K562 (cell line): ENCODE data around the gene ABCD3. TPM values are rescaled to one million over a fixed set of nuclear protein-coding genes. Genes with fewer than 3 reads are reported as not detected.
A peak's percentile ranks its signal among the peaks of the same experiment; 100 is the strongest.

Source experiments
- ATAC-seq: fragments of 200-7000 bp; cut with Tn5 transposase; 3 replicates; pipeline ENCODE4 v1.9.1; 2020; ENCODE audit warnings: moderate library complexity
- BruUV-seq: library from RNA; stranded (reverse); fragments of 400-500 nt; replicated peaks from 2 replicates; lab custom pipeline; 2021; lab: Mats Ljungman, UMichigan
- CTCF ChIA-PET: fragments of 300-600 bp; formaldehyde crosslinking; extraction: SDS; loops from one replicate; lab custom pipeline; 2021; ENCODE audit warnings: low intra/inter-chr PET ratio; lab: Yijun Ruan, JAX
- POLR2A ChIA-PET: fragments of 300-600, 350-650 bp; sonication (Branson Sonifier 250); formaldehyde crosslinking; extraction: SDS; loops from one replicate; lab custom pipeline; 2021; ENCODE audit warnings: antibody characterized with exemption, inconsistent platforms; lab: Yijun Ruan, JAX
- DNase-seq, 4 experiments: peaks; one replicate each; pipeline versions ENCODE4 v3.0.0 to v3.0.0-alpha.2; 2011 to 2018; ENCODE audit warnings: low spot score in 3 of 4, mixed read lengths in 3 of 4; ENCODE audit errors: extremely low read depth in 1 of 4
- FAIRE-seq: peaks from 2 replicates; lab custom pipeline; 2011; peaks lifted over from hg19 to GRCh38; lab: Jason Lieb, UNC
- H2AFZ ChIP-seq: 2 replicates; pipeline ENCODE4 v1.6.0; 2011; ENCODE audit warnings: low read depth, low read length, control low read depth, inconsistent platforms
- H3K27ac ChIP-seq: fragments of 200-600 bp; 3 replicates; pipeline ENCODE4 v1.8.0; 2011; ENCODE audit warnings: low read depth, mild to moderate bottlenecking, control low read depth, inconsistent platforms, low read length, moderate library complexity, mixed read lengths; ENCODE audit errors: extremely low read depth
- H3K27me3 ChIP-seq, 2 experiments: fragments of 300-600 bp in 1 of 2; 2 replicates in 1 of 2; 3 replicates in 1 of 2; pipeline versions ENCODE4 v1.6.0 to v1.8.0; 2011; ENCODE audit warnings: inconsistent platforms in 2 of 2, low read length in 2 of 2, mild to moderate bottlenecking in 1 of 2, mixed read lengths in 1 of 2, moderate library complexity in 1 of 2; ENCODE audit not compliant: control insufficient read depth in 2 of 2, insufficient read depth in 2 of 2
- H3K36me3 ChIP-seq: fragments of 300-600 bp; 3 replicates; pipeline ENCODE4 v1.8.0; 2011; ENCODE audit warnings: mild to moderate bottlenecking, low read length, inconsistent platforms; ENCODE audit not compliant: control insufficient read depth, insufficient read depth
- H3K4me1 ChIP-seq, 2 experiments: fragments of 200-600 bp in 1 of 2; replicated peaks in 1 of 2; 2 replicates in 1 of 2; 3 replicates in 1 of 2; pipeline versions ENCODE4 v1.5.1 to v1.8.0; 2011; ENCODE audit warnings: inconsistent platforms in 2 of 2, low read length in 2 of 2, mild to moderate bottlenecking in 1 of 2, mixed read lengths in 1 of 2, moderate library complexity in 1 of 2; ENCODE audit not compliant: control insufficient read depth in 2 of 2, insufficient read depth in 2 of 2
- H3K4me2 ChIP-seq: 2 replicates; pipeline ENCODE4 v1.6.1; 2011; ENCODE audit warnings: low read length, control low read depth, inconsistent platforms, mixed read lengths; ENCODE audit not compliant: insufficient read depth
- H3K4me3 ChIP-seq: fragments of 200-600 bp; sonication (generic), shearing (Covaris generic); 2 replicates; pipeline ENCODE4 v1.5.1; 2016; ENCODE audit warnings: control low read depth, inconsistent platforms
- H3K79me2 ChIP-seq: fragments of 200-600 bp; 3 replicates; pipeline ENCODE4 v1.8.0; 2011; ENCODE audit warnings: low read length, inconsistent platforms; ENCODE audit not compliant: control insufficient read depth, insufficient read depth
- H3K9ac ChIP-seq, 2 experiments: 2 replicates each; pipeline versions ENCODE4 v1.6.0 to v1.6.1; 2011; ENCODE audit warnings: low read depth in 2 of 2, low read length in 2 of 2, control low read depth in 1 of 2, inconsistent platforms in 1 of 2, mild to moderate bottlenecking in 1 of 2, mixed read lengths in 1 of 2; ENCODE audit not compliant: insufficient read depth in 1 of 2
- H3K9me1 ChIP-seq: one replicate; pipeline ENCODE4 v1.6.0; 2011; ENCODE audit warnings: inconsistent platforms, mild to moderate bottlenecking, low read length, moderate library complexity; ENCODE audit not compliant: control insufficient read depth, insufficient read depth
- H3K9me3 ChIP-seq: replicated peaks from 2 replicates; pipeline ENCODE4 v1.5.1; 2011; ENCODE audit warnings: low read depth, low read length, inconsistent platforms; ENCODE audit not compliant: control insufficient read depth, insufficient read depth
- H4K20me1 ChIP-seq: replicated peaks from 2 replicates; pipeline ENCODE4 v1.6.1; 2011; ENCODE audit warnings: low read length, inconsistent platforms, mixed read lengths; ENCODE audit not compliant: control insufficient read depth, insufficient read depth
- ARHGAP35 ChIP-seq: fragments of 450-650 bp; IDR thresholded peaks from 2 replicates; pipeline ENCODE4 v1.6.1; 2018; ENCODE audit not compliant: partially characterized antibody
- ATF7 ChIP-seq: fragments of 450-650 bp; IDR thresholded peaks from 2 replicates; pipeline ENCODE4 v1.7.1; 2014; ENCODE audit warnings: mild to moderate bottlenecking, moderate library complexity
- CHD1 ChIP-seq: fragments of 200-600 bp; sonication (generic); IDR thresholded peaks from one replicate; pipeline ENCODE4 v1.6.1; 2012; ENCODE audit warnings: mild to moderate bottlenecking, moderate library complexity, low read length, inconsistent platforms
- GTF2F1 ChIP-seq: IDR thresholded peaks from 2 replicates; pipeline ENCODE4 v1.6.1; 2011; ENCODE audit warnings: low read depth, low read length, improper control_type of control experiment
- HNRNPH1 ChIP-seq: fragments of 200-400 bp; formaldehyde crosslinking; optimal IDR thresholded peaks from 2 replicates; pipeline ENCODE3; 2017; ENCODE audit warnings: low read depth, mild to moderate bottlenecking, low read length, moderate library complexity
- KLF6 ChIP-seq: fragments of 250-450 bp; sonication (Bioruptor Pico); IDR thresholded peaks from 2 replicates; pipeline ENCODE4 v1.4.0; 2020; ENCODE audit warnings: mild to moderate bottlenecking, moderate library complexity, borderline replicate concordance
- NUFIP1 ChIP-seq: fragments of 450-650 bp; IDR thresholded peaks from 2 replicates; pipeline ENCODE4 v1.6.1; 2018; ENCODE audit not compliant: partially characterized antibody
- TSC22D4 ChIP-seq: fragments of 450-650 bp; IDR thresholded peaks from 2 replicates; pipeline ENCODE4 v1.6.1; 2016; ENCODE audit warnings: missing genetic modification characterization, missing biosample characterization, control low read depth
- YBX1 ChIP-seq: fragments of 450-650 bp; IDR thresholded peaks from 2 replicates; pipeline ENCODE4 v1.7.1; 2016; ENCODE audit warnings: mild to moderate bottlenecking
- ZNF274 ChIP-seq: IDR thresholded peaks from 2 replicates; pipeline ENCODE4 v1.6.1; 2011; ENCODE audit warnings: low read depth, mild to moderate bottlenecking, low read length, moderate library complexity, borderline replicate concordance
- WGBS: fragments of 100-300 bp; shearing (Covaris generic); methylation state at CpG from one replicate; pipeline ENCODE4 v1.1.6; 2016; ENCODE audit warnings: low coverage, mixed read lengths; ENCODE audit not compliant: insufficient coverage; ENCODE audit errors: missing lambda C conversion rate; 5-methylcytosine and 5-hydroxymethylcytosine counted together
- in situ Hi-C: fragments of 300-500 bp; cut with MboI; formaldehyde crosslinking; loops from 4 replicates; pipeline ENCODE4 v1.15.0; 2018; ENCODE audit warnings: inconsistent platforms, mixed read lengths
- intact Hi-C: fragments of 100-400 bp; cut with micrococcal nuclease; formaldehyde crosslinking; loops from 2 replicates; pipeline ENCODE4 v1.14.2; 2022
- polyA plus RNA-seq, 8 experiments: library from polyadenylated mRNA; depleted of rRNA in 4 of 8; stranded (reverse) in 5 of 8; unstranded in 3 of 8; fragments of >200 nt; fragmentation: Nextera tagmentation in 2 of 8; fragmentation: Illumina TruSeq in 1 of 8; extraction: Ambion mirVana in 2 of 8; extraction: Trizol in 1 of 8; gene quantifications; 2 replicates each; pipeline versions ENCODE4 v1.2.1 to v1.2.3, GENCODE V29; 2011 to 2014; ENCODE audit warnings: inconsistent platforms in 1 of 8, missing spikeins in 1 of 8
- total RNA-seq, 7 experiments: library from RNA; depleted of rRNA in 6 of 7; stranded (reverse); fragments of >200 nt in 6 of 7; fragmentation: Illumina TruSeq in 2 of 7; extraction: Trizol in 2 of 7; gene quantifications; 2 replicates each; pipeline versions ENCODE4 v1.2.1 to v1.2.3, GENCODE V29; 2011 to 2021; ENCODE audit warnings: low replicate concordance in 1 of 7
- TF ChIP-seq, protein P1 (sequence below): fragments of 250-450 bp; sonication (Bioruptor Pico); IDR thresholded peaks from 2 replicates; pipeline ENCODE4 v1.5.0; 2021
- TF ChIP-seq, protein P2 (sequence below): sonication (generic); formaldehyde crosslinking; IDR thresholded peaks from 2 replicates; pipeline ENCODE4 v1.8.1; 2022; ENCODE audit warnings: missing genetic modification reagents
- TF ChIP-seq, protein P3 (sequence below): fragments of 250-450 bp; sonication (Bioruptor Pico); IDR thresholded peaks from 2 replicates; pipeline ENCODE4 v1.6.1; 2021; ENCODE audit warnings: mild to moderate bottlenecking

The ABCD3 gene
- total and polyA plus RNA-seq, 9 of the 15 experiments (the other 6 are each of a cell fraction or from before 2014, with no cell fraction given), result 11.0 to 30.7 (median 15.5) TPM

DNA sequence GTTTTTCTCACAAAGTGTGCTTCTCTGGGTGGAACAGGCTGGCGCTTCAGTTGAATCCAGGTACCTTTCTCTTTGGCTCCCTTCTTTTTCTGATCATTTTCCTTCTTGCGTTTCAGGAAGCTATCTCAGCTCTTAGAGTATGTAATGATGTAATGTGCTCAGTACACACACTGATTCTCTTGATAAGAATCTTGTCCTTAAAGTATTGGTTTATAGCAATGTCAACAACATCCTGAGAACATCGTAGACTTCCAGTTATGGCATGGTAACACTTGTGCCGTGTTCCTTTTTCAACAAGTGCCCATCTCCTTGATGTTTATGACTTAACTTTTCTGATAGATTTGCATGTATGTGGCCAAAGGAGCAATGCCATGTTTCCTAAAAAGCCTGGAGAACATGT, 11.7 kb upstream of the ABCD3 start:
- H3K4me1 ChIP-seq, result no peaks in the 10 kb centered on the region
- in situ Hi-C loops, result no loop called here
- TF ChIP-seq KLF6 (CRISPR knock-in tag) (no peak), ATF7 (0 out of 2 replicates have a peak, but pooled peaks have one; percentile 25)
- no peaks in the 10 kb centered on the region for H3K9me1 ChIP-seq
- H4K20me1 ChIP-seq, result no peaks in the 10 kb centered on the region
- POLR2A ChIA-PET, result no interaction called here
- DNase-seq (no peak), ATAC-seq (no peak), FAIRE-seq (no peak)
- no peak overlapping the region for H3K4me2 ChIP-seq
- no peak overlapping the region for H2AFZ ChIP-seq
- no peak overlapping the region for H3K9ac ChIP-seq
- WGBS, result 5% methylated on average over 4 of the region's 4 CpGs
- intact Hi-C loops, result no loop called here
- no peak overlapping the region for H3K27ac ChIP-seq
- BruUV-seq, result no TSS peak
- CTCF ChIA-PET, result no interaction called here
- H3K9me3 ChIP-seq, result no peaks in the 10 kb centered on the region
- H3K27me3 ChIP-seq, result peaks cover 0 to 5% of the 10 kb centered on the region in 2 experiments; a peak in 2 of 5 replicates
- H3K4me3 ChIP-seq, result no peak overlapping the region
- H3K36me3 ChIP-seq, result no peaks in the 10 kb centered on the region
- H3K79me2 ChIP-seq, result no peaks in the 10 kb centered on the region

DNA sequence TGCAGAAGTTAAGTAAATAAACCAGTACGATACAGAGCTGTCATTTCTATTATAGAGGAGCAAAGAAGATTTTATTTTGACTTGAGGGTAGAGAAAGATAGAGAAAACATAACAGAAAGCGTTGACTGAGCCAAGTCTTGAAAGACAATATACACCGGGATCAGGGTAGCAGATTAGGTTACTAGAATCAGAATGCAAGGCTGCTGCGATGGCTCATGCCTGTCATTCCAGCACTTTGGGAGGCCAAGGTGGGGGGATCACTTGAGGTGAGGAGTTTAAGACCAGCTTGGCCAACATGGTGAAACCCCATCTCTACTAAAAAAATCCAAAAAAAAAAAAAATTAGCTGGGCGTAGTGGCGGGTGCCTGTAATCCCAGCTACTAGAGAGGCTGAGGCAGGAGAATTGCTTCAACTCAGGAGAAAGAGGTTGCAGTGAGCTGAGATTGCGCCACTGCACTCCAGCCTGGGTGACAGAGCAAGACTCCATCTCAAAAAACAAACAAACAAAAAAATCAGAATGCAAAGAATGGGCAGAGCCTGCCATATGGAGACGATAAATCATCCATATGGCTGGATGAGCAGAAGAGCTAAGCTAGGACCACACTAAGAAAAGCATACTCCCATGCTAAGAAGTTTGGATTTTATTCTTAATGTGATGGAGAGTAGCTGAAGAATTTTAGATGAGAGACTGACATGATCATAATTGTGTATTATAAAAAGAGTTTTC, 9.9 kb upstream of the ABCD3 start:
- Histone ChIP-seq H4K20me1 (no peaks in the 10 kb centered on the region), H3K4me2 (no peak overlapping the region), H3K9me3 (no peaks in the 10 kb centered on the region), H3K36me3 (no peaks in the 10 kb centered on the region), H3K4me1 (no peaks in the 10 kb centered on the region), H3K9me1 (no peaks in the 10 kb centered on the region), H2AFZ (no peak overlapping the region), H3K27ac (no peak overlapping the region), H3K9ac (no peak overlapping the region), H3K4me3 (no peak overlapping the region), H3K27me3 (peaks cover 0 to 5% of the 10 kb centered on the region in 2 experiments; a peak in 2 of 5 replicates), H3K79me2 (no peaks in the 10 kb centered on the region)
- WGBS, result 1% methylated on average over 6 of the region's 8 CpGs
- in situ Hi-C loops, result no loop called here
- FAIRE-seq, result no peak
- ChIA-PET POLR2A (interaction anchor here (2.0 kb wide), 1 partner anchor 9 kb away, joined by 5 read pairs; the partner anchor contains the start of gene ABCD3), CTCF (no interaction called here)
- intact Hi-C loops, result no loop called here
- no peak for DNase-seq
- no peak for ATAC-seq
- no TSS peak for BruUV-seq
- TF ChIP-seq NUFIP1, result no peak
- no peak for TF ChIP-seq HNRNPH1
- TF ChIP-seq, protein P1, sequence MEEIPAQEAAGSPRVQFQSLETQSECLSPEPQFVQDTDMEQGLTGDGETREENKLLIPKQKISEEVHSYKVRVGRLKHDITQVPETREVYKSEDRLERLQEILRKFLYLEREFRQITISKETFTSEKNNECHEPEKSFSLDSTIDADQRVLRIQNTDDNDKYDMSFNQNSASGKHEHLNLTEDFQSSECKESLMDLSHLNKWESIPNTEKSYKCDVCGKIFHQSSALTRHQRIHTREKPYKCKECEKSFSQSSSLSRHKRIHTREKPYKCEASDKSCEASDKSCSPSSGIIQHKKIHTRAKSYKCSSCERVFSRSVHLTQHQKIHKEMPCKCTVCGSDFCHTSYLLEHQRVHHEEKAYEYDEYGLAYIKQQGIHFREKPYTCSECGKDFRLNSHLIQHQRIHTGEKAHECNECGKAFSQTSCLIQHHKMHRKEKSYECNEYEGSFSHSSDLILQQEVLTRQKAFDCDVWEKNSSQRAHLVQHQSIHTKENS, result no peak
- no peak for TF ChIP-seq ZNF274
- TF ChIP-seq, protein P2, sequence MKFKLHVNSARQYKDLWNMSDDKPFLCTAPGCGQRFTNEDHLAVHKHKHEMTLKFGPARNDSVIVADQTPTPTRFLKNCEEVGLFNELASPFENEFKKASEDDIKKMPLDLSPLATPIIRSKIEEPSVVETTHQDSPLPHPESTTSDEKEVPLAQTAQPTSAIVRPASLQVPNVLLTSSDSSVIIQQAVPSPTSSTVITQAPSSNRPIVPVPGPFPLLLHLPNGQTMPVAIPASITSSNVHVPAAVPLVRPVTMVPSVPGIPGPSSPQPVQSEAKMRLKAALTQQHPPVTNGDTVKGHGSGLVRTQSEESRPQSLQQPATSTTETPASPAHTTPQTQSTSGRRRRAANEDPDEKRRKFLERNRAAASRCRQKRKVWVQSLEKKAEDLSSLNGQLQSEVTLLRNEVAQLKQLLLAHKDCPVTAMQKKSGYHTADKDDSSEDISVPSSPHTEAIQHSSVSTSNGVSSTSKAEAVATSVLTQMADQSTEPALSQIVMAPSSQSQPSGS (CRISPR knock-in tag), result no peak
- TF ChIP-seq, protein P3, sequence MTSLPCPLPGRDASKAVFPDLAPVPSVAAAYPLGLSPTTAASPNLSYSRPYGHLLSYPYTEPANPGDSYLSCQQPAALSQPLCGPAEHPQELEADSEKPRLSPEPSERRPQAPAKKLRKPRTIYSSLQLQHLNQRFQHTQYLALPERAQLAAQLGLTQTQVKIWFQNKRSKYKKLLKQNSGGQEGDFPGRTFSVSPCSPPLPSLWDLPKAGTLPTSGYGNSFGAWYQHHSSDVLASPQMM (CRISPR knock-in tag), result no peak
- no peak for TF ChIP-seq YBX1
- no peak for TF ChIP-seq GTF2F1
- no peak for TF ChIP-seq TSC22D4 (tag)
- TF ChIP-seq CHD1, result no peak
- TF ChIP-seq ARHGAP35, result no peak
